ENCODE measurements around the gene SARS1. TPM values are rescaled to one million over a fixed set of nuclear protein-coding genes. Genes with fewer than 3 reads are reported as not detected.

SARS1 gene
- total and polyA plus RNA-seq, 2 of the 8 experiments (the other 6 are each of a cell fraction or from before 2014, with no cell fraction given) = 83.1 to 146 TPM

GRCh38 chr1:109281680-109282496 is 68.2 kb downstream of the SARS1 start:
- H2AFZ ChIP-seq (ENCODE audit: low read length) = no peak overlapping the region
- H2BK15ac ChIP-seq (ENCODE audit: low read length) = no peak overlapping the region; the same call in 1 of the 2 replicates
- H3K27me3 ChIP-seq (replicated peaks in 1 of 4; ENCODE audit: control insufficient read depth in 3 of 4, extremely low read depth in 1 of 4, insufficient read depth in 3 of 4, low read length in 3 of 4) = no peaks in the 10 kb centered on the region
- H3K9ac ChIP-seq (replicated peaks in 1 of 4; ENCODE audit: extremely low read depth in 1 of 4, low read depth in 3 of 4, low read length in 3 of 4) = peak overlapping the region in 3 of 4 experiments; percentile 1 to 65 (median 58); a peak in 3 of 7 replicates
- no peak overlapping the region for H3K27ac ChIP-seq (ENCODE audit: low read depth, low read length)
- no peaks in the 10 kb centered on the region for H4K20me1 ChIP-seq (replicated peaks in 1 of 2; ENCODE audit: control insufficient read depth in 1 of 2, insufficient read depth in 2 of 2, low read length in 2 of 2)
- no peak overlapping the region for H4K5ac ChIP-seq (ENCODE audit: insufficient read length, low read depth, low read length)
- CTCF ChIA-PET (ENCODE audit: partially characterized antibody) = interaction anchor here (0.8 to 3.0 kb wide), 11 partner anchors 12 to 217 kb away, joined by 3 to 30 read pairs (median 4); partner anchors contain the start of genes CYB561D1 and SORT1
- POLR2A ChIA-PET (ENCODE audit: partially characterized antibody) = interaction anchor here (1.0 to 2.3 kb wide), 7 partner anchors 11 to 117 kb away, joined by 3 to 18 read pairs (median 6); partner anchors contain the start of gene SORT1
- H3K4me3 ChIP-seq (ENCODE audit: extremely low read depth in 1 of 4, insufficient read depth in 2 of 4, low read depth in 3 of 4, low read length in 4 of 4) = peak overlapping the region; percentile 54 to 95 (median 86)
- H3K18ac ChIP-seq (ENCODE audit: extremely low read depth, low read length) = no peak overlapping the region
- H2BK5ac ChIP-seq (ENCODE audit: low read depth, low read length) = peak overlapping the region; percentile 76; the same call in 1 of the 2 replicates
- H3K79me2 ChIP-seq (ENCODE audit: control insufficient read depth in 1 of 2, insufficient read depth in 2 of 2, low read length in 2 of 2) = peaks cover 0 to 16% of the 10 kb centered on the region in 2 experiments; a peak in 3 of 4 replicates
- H3K79me1 ChIP-seq (ENCODE audit: low read depth, low read length) = peaks cover 7% of the 10 kb centered on the region
- DNase-seq (ENCODE audit: low read depth in 1 of 2, low spot score in 2 of 2) = no peak
- no peak overlapping the region; the same call in 1 of the 2 replicates for H4K8ac ChIP-seq (ENCODE audit: extremely low read depth, insufficient read depth, low read length)
- H3K9me3 ChIP-seq (ENCODE audit: insufficient read depth in 2 of 2, low read depth in 1 of 2, low read length in 1 of 2) = no peaks in the 10 kb centered on the region
- H3K4me2 ChIP-seq (ENCODE audit: insufficient read depth in 1 of 2, low read depth in 2 of 2, low read length in 2 of 2) = peak overlapping the region; percentile 84 to 91
- peaks cover 10 to 15% (median 11%) of the 10 kb centered on the region in 4 experiments for H3K4me1 ChIP-seq (replicated peaks in 1 of 4; ENCODE audit: control insufficient read depth in 3 of 4, insufficient read depth in 4 of 4, low read length in 3 of 4)
- no peak overlapping the region for H2AK5ac ChIP-seq (ENCODE audit: low read depth, low read length)
- H2BK120ac ChIP-seq (replicated peaks; ENCODE audit: low read depth, low read length) = no peak overlapping the region
- H3K4ac ChIP-seq (replicated peaks; ENCODE audit: insufficient read length, low read depth, low read length) = peak overlapping the region; percentile 40
- peaks cover 12% of the 10 kb centered on the region for H3K23me2 ChIP-seq (ENCODE audit: low read depth, low read length)
- H3K56ac ChIP-seq (replicated peaks; ENCODE audit: insufficient read length, low read depth, low read length) = no peak overlapping the region
- no peak overlapping the region for H2BK12ac ChIP-seq (ENCODE audit: low read depth, low read length)
- WGBS, 2 experiments (ENCODE audit: extremely low coverage in 1 of 2, insufficient coverage in 1 of 2, insufficient read length in 1 of 2, insufficient replicate concordance in 2 of 2, low coverage in 1 of 2, low lambda C conversion rate in 2 of 2, missing lambda C conversion rate in 1 of 2) = 84% methylated on average over 28 of the region's 28 CpGs; no CpG with 5 or more reads in 1 of the 2 experiments
- H3K14ac ChIP-seq (ENCODE audit: insufficient read length) = no peak overlapping the region
- peaks cover 10 to 22% (median 16%) of the 10 kb centered on the region in 4 experiments; a peak in 6 of 8 replicates for H3K36me3 ChIP-seq (ENCODE audit: control insufficient read depth in 2 of 4, insufficient read depth in 4 of 4, low read length in 3 of 4)
- FAIRE-seq = no peak
- H4K91ac ChIP-seq (replicated peaks; ENCODE audit: insufficient read length, low read length) = no peak overlapping the region
- no peak overlapping the region for H2BK20ac ChIP-seq (ENCODE audit: low read length)
- H3K23ac ChIP-seq (ENCODE audit: insufficient read length) = no peak overlapping the region
- no peak for TF ChIP-seq SRF (IDR thresholded peaks at IDR 0.05; ENCODE audit: low read depth, low read length)
- no peak for TF ChIP-seq KDM4A (IDR thresholded peaks at IDR 0.05; ENCODE audit: low read depth, low read length, severe bottlenecking)
- TF ChIP-seq NANOG (IDR thresholded peaks at IDR 0.05; ENCODE audit: insufficient read depth, low read depth, low read length, poor library complexity, severe bottlenecking) = no peak
- TF ChIP-seq HDAC6 (IDR thresholded peaks at IDR 0.05; ENCODE audit: low read depth, low read length) = no peak
- TF ChIP-seq SUZ12 (IDR thresholded peaks at IDR 0.05; ENCODE audit: low read length) = no peak
- no peak for TF ChIP-seq TAF7 (optimal IDR thresholded peaks at IDR 0.05; ENCODE audit: borderline replicate concordance, low read depth, low read length)
- TF ChIP-seq TEAD4 (IDR thresholded peaks at IDR 0.05; ENCODE audit: low read depth, low read length) = no peak
- TF ChIP-seq RFX5 (IDR thresholded peaks at IDR 0.05; ENCODE audit: borderline replicate concordance, low read depth, low read length) = no peak
- no peak for TF ChIP-seq CEBPB (IDR thresholded peaks at IDR 0.05; ENCODE audit: low read depth, low read length)
- no peak for TF ChIP-seq POLR2AphosphoS5 (IDR thresholded peaks at IDR 0.05; ENCODE audit: low read depth, low read length)
- TF ChIP-seq ZNF274 (IDR thresholded peaks at IDR 0.05; ENCODE audit: borderline replicate concordance, extremely low read depth, low read length) = no peak
- no peak for TF ChIP-seq CHD1 (IDR thresholded peaks at IDR 0.05; ENCODE audit: low read depth, low read length)
